HG03521 (cell line): ENCODE measurements around the gene APIP.

Experiments
- ATAC-seq: cut with Tn5 transposase; IDR thresholded peaks from one replicate; pipeline ENCODE4 v1.9.1; 2021; ENCODE audit warnings: mild to moderate bottlenecking, moderate library complexity; ENCODE audit not compliant: unreplicated experiment

Gene APIP

DNA sequence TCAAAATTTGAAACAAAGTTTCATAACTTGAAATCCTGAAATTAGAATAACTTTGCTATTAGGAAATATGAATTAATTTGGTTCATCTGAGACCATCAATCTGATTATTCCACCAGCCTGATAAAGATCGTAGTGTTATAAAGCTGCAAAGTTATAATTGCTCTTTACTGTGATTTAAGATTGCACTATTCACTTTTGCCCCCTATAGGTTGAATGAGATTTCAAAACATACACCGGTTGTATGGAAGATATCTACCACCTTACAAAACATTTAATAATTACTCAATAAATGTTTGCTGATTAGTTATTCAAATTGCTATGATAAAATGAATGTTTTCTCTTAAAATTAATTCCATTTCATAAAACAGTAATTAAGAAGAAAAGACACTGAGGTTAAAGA lies 26.1 kb downstream of the APIP start:
- ATAC-seq: no peak

DNA sequence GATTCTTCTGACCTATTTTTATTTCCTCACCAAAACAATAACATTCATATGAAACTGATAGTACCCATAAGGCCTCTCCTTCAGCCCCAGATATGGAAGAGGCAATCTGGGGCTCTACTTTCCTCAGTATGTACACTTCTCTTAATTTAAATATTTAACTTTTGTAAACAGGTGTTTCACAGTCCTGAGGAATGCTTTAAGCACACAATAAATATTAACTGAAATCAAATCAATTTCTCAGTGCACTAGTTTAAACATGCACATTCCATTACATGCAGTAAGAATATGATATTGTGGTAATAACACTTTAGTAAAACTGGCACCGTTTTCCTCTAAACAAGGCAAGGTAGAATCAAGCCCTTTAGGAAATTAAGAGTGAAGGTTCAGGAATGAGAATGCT lies 28.9 kb downstream of the APIP start:
- ATAC-seq: no peak

DNA sequence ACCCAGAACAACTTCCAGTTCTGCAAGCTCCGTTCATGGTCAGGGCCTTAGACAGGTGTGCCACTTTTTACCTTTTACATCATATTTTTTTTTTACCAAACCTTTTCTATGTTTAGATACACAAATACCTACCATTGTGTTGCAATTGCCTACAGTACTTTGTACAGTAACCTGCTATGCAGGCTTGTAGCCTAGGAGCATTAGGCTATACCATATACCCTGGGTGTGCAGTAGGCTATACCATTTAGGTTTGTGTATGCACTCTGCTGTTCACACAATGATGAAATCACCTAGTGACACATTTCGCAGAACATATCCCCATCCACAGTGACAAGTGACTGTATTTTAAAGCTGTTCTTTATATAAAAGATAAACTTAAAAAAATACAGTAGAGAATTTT lies 29.6 kb downstream of the APIP start:
- no peak for ATAC-seq

DNA sequence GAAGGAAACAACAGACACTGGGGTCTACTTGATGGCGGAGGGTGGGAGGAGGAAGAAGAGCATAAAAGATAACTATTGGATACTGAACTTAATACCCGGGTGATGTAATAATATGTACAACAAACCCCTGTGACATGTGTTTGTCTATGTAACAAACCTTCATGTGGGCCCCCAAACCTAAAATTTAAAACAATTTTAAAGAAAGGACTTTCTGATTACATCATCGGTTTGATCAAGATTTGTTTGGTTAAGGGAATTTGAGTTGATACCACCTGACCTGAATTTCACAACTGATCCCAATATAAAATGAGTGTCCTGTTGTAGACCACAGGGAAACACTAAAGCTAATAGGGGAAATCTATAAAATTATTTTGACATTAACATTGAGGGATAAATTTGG lies 34.3 kb downstream of the APIP start:
- no peak for ATAC-seq

DNA sequence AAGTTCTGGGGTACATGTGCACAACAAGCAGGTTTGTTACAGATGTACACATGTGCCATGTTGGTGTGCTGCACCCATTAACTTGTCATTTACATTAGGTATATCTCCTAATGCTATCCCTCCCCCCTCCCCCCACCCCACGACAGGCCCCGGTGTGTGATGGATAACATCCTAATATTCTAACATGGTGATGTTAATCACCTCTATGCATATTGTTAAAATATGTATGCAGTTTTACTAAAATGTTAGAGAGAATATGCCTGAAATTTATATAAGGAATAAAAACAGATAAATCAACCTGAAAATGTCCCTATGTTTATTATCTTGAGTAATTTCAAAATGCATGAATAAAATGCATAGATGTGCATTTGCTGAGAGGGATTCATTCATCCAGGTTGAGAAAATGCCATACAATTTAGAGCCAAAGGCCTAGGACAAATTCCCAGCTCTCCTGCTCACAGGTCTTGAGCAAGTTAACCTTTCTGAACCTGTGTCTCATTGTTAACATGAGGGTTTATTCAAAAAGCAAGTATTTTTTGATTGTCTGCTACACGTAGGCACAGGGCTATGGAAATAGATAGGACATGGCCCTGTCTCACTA lies 38.7 kb downstream of the APIP start:
- ATAC-seq: no peak

DNA sequence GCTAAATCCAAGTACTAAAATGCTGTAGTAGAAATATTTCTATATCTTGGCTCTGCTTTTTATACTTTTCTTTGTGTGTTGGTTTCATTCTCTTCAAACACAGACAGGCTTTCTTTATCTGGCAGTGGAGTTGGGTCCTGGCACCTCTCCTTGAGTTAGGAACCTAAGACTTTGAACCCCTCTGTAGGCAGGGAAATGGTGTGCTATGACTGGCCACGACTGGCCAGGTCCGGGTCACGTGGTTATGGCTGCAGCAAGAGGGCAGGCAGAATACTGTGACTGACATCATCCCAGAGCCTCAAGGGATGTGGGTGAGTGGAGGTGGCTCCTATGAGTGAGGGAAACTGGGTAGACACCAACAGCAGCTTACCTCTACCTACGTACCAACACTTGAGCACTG lies 42.0 kb downstream of the APIP start:
- ATAC-seq: no peak

DNA sequence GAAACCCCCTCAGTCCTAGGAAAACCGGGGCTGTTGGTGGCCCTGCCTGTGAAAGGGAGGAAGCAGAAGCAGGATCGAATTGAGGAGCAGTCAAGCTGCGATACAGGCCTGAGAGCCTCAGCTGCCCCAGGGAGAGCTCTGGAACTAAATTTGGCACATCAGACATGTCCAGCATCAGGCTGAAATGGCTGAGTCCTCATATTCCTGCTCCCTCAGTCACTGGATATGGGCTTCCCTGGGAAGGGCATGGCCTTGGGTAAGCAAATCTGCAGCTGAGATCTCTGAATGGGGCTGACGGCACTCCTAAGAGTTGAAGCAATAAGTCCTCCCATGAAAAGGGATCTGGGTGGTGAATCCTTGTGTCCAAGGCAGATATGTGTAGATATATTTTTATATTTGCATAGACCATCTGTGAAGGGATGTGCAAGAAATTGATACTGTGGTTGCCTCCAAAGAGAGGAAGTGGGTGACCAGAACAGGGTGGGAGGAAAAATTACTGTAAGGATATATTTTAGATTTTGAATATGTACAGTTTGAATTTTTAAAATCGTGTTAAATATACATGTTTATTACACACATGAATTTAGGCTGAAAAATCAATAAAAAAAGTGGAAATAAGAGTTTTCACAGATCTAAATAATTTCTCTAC lies 45.5 kb downstream of the APIP start:
- ATAC-seq: no peak

DNA sequence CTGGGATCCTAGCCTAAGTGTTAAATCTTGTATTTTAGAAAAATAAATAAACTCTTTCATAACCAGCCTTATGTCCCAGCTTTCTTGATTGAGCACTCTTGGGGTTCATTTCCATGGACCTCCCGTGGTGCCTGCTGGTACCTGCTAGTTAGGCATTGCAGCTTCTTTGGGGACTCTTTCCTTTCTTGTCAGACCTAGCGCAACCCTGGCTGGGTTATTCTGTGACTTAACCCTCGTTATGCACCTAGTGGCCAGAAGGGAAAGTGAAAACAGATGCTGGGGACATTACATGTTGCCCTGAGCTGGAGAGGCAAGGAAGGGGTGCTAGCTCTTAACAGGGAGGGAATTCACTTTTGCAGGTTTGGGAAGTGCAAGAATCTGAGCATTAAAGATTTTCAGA lies 46.8 kb downstream of the APIP start:
- no peak for ATAC-seq

DNA sequence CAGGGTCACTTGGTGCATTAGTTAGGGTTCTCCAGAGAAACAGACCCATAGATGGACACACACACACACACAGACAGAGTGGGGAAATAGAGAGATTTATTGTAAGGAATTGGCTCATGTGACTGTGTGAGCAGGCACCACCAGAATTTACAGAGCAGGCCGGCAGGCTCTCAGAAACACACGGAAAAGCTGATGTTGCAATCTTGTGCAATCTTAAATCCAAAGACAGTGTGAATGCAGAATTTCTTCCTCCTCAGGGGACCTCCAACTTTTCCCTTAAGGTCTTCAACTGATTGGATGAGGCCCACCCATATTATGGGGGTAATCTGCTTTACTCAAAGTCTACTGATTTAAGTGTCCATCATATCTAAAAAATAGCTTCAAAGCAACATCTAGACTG lies 49.8 kb downstream of the APIP start:
- no peak for ATAC-seq

DNA sequence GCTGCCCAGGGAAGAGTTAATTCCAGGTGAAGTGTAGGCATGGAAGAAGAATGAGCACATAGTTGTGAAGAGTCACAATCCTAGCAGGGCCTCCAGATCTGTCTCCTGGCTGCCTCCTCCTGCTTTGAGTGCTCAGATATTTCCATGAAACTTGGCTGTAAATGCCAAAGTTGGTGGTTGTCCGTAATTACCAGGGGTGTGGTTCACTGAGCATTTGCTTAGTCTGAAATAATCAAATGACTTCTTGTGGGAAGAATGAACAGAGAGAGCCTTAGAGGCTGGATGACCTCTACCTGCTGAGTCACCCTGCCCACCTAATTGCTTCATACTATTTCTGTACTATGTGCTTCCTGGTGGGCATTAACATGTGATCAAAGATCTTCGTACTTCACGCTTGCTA lies 50.9 kb downstream of the APIP start:
- ATAC-seq: no peak

DNA sequence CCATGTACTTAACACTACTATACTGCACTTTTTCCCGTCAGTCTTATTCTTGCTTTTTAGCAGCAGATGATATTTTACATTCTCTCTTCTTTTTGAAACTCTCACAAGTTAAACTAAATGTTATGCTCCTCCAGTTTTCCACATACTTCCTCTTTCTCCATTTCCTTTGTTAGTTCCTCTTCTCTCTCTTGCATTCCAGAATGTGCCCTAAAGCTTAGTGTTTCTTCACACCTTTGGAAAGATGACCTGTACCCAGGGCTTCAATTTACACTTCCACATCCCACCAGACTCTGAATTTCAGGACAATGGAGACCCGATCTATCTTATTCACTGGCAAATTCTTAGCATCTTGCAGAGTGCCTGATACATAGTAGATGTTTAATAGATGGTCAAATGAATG lies 51.8 kb downstream of the APIP start:
- no peak for ATAC-seq

DNA sequence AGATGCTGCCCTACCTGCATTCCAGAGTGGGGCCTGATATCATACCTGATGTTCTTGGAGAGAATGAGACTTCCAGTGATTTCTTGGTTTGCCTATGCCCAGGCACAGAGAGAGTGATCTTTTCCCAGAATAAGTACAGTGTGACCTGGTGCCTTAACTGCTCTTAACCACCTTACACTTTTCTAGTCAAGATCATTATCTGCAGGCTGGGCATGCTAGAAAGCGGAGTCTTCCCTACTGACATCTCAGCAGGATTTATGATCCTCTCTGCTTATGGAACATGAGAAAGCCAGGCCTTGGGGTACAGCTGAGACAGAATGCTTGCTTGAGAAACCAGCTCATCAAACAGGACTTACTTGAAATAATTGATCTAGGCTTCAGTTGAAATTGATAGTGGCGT lies 53.1 kb downstream of the APIP start:
- ATAC-seq: no peak

DNA sequence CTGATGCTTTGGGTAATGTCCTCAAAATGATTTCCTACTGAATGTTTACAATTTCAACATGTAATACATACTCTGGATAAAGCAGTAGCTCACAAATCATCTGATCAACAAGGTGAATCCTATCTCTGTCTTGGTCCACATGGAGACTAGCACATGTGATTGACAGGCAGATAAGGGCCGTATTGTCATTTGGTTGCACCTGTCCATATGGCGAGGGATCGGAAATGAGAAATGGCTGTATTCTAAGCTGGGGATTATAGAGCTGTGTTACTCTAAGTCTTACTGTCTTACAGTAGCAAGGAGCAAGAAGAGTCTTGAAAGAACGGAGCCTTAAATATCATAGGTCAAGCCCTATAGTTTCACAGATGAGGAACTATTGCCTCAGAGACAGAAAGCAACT lies 55.7 kb downstream of the APIP start:
- ATAC-seq: no peak

DNA sequence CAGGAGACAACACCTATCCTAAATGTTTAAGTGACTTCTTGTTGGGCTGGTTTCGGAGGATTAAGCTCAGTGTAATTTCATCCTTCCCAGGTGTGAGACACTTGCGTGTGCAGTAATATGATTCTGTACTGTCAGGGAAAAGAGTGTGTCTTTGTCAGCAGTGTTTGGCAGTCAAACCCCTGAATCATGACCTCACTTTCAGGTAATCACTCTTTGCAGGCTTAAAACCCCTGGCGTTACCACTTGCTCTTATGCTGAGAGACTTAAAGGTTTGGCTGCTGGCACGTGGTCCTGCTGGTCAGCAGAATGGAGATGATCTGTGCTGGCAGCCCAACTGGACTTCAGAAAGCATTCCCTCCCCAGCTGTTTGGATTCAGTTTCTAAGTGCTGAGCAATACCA lies 56.1 kb downstream of the APIP start:
- ATAC-seq: no peak

DNA sequence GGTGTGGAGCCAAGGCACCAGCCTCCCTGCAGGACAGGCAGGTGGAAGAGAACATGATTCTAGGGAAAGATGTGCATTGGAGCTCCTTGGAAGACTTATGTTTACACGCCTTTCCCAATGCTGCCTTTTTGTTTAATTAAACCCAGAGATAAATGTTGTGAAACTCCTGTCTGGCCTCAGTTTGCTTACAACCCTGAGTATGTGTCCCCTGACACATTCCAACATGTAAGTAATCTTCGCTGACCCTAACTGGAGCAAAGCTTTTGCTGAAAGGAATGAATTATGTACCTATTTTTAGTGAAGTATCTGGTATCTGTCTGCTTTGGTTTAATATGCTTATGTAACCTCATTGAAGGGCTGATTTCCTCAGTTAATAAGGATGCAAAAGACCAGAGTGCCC lies 56.7 kb downstream of the APIP start:
- no peak for ATAC-seq

DNA sequence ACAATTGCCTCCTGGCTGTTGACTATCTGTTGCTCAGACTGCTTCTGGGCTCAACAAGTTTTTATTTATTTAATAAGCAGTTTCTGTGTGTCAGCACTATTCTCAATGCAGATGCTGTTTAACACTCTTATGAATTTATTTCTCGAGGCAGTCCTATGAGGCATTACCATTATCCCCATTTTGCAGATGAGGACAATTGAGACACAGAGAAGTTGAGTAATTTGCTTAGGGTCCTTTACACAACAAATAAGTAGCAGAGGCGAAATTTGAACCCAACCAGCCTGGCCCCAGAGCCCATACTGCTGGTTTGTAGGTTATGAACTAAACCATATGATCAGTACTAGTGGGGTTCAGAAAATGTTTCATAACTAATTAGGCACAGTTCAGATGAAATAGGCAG lies 58.7 kb downstream of the APIP start:
- no peak for ATAC-seq

DNA sequence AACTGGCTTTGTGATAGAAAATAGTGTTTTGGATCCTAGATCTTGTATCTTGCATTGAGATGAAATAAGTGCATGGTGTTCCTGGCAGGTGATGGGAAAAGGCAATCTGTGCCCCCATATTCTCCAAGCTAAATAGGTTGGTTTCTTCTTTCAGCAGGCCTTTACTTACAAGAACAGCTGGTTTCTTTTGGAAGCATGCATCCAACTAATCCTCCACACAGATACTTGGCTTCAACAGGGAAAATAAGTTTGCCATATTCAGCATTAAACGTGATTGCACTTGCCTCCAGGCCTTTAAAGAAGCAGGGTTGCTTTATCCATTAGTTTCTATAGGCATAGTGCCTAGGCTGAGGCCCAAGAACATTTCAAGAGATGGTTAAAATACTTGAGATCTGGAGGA lies 59.9 kb downstream of the APIP start:
- no peak for ATAC-seq

DNA sequence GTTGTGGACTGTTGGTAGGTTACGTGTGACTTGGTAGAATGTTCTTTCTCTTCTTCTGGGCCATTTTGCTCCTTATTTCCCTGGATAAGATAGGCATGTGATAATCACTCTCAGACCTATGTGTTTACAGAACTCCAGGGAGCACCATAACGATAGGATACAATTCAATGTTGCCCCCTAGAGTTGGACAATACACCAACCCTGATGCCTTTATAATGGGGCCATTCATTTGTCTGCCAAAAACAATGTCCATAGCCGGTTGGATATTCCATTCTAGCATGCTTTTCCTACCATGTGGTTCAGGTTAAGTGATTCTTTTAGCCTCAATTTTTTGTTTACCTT lies 60.5 kb downstream of the APIP start:
- ATAC-seq: no peak

DNA sequence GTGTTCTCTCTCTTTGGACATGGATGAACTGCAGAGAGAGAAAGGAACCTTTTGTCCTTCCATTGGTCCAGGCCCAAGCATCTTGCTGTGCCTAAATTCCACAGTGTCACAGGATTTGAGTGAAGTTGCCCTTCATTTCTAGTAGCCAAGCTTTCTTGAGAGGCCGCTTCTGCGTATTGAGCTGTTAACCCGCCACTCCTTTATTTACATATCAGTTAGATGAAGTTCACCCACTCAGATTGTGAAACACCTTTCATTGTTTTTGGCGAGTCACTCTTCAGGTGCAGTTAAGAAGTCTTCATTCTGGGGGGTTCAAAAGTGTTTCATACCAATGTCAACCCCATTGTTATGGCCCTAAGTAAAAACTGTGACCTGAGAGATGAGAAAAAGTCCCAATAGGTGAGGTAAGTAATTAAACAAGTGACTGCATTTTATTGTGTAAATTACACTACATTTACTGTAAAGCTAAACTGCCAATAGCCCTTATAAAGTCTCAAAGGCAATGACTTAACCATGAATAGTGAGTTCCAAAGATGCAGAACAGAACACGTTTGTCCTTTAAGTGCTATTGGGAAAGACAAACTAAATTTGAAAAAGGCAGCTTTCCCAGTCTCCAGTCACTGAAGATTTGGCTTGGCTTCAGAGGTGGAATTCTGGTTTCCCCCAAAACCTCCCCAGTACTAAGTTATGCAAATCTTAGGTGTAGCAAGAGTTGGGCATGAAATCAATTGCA lies 61.0 kb downstream of the APIP start:
- ATAC-seq: no peak

DNA sequence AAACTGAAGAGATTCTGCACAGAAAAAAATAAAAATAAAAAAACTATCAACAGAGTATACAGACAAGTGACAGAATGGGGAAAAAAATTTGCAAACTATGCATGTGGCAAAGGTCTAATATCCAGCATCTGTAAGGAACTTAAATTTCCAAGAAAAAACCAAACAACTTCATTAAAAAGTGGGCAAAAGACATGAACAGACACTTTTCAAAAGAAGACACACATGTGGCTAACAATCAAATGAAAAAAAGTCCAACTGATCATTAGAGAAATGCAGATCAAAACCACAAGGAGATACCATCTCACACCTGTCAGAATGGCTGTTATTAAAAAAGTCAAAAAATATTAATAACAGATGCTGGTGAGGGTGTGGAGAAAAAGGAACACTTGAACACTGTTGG lies 64.3 kb downstream of the APIP start:
- ATAC-seq: no peak

DNA sequence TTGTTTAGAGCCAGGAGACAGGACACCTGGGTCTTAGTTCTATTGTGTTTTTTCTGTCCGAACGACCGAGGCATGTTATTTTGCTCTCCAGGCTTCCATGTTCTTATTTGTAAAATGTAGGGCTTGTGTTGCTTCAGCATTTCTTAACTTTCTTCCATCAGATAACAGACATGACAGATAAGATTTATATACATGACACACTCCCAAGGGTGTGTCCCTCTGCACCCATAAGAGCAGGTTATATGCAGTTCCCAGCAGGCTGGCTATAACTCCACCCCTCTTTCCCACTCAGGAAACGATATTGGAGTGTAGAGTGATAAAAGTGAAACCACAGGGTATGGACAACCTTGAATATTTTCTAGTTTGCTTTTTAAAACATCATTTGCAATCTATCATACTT lies 65.8 kb downstream of the APIP start:
- ATAC-seq: no peak

DNA sequence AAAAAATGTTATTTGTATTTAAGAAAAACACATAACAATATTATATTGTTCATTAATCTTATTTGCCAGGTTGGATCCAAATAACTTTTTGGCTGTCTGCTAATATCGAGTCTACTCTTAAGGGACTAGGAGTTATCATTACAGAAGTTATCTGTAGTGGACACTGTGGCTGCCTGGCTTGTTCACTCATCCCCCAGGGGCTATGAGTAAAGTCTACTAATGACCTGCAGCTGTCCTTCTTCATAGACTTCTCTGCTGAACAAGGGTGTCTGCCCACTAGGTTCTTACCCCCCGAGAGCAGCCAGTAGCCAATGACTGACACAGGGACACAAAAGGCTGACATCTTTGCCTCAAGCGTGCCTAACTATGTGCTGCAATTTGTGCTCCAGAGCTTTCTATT lies 69.7 kb downstream of the APIP start:
- ATAC-seq: no peak
